Measurements from ENCODE around the gene PDZD2.

The PDZD2 gene

DNA sequence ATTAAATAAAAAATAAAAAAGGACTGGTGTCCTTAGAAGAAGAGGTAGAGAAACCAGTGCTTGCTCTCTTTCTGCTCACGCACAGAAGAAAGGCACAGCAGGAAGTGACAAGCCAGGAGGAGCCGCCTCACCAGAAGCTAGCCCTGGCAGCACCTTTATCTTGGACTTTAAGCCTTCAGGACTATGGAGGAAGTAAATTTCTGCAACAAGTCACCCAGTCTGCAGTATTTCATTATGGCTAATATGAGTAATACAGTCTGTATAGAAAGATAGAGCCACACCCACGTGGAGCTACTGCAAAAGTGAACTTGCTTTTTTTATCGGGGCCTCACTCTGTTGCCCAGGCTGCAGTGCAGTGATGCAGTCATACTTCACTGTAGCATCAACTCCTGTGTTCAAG is 68.4 kb downstream of the PDZD2 start:
- TF ChIP-seq, protein P1, sequence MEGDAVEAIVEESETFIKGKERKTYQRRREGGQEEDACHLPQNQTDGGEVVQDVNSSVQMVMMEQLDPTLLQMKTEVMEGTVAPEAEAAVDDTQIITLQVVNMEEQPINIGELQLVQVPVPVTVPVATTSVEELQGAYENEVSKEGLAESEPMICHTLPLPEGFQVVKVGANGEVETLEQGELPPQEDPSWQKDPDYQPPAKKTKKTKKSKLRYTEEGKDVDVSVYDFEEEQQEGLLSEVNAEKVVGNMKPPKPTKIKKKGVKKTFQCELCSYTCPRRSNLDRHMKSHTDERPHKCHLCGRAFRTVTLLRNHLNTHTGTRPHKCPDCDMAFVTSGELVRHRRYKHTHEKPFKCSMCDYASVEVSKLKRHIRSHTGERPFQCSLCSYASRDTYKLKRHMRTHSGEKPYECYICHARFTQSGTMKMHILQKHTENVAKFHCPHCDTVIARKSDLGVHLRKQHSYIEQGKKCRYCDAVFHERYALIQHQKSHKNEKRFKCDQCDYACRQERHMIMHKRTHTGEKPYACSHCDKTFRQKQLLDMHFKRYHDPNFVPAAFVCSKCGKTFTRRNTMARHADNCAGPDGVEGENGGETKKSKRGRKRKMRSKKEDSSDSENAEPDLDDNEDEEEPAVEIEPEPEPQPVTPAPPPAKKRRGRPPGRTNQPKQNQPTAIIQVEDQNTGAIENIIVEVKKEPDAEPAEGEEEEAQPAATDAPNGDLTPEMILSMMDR (conservative IDR thresholded peaks at IDR 0.05; ENCODE audit: control insufficient read depth, insufficient read depth, low read depth, low read length), result no peak
- no peak overlapping the region for H3K4me3 ChIP-seq (ENCODE audit: control insufficient read depth, low read depth, low read length)
- DNase-seq (ENCODE audit: low read depth), result no peak

DNA sequence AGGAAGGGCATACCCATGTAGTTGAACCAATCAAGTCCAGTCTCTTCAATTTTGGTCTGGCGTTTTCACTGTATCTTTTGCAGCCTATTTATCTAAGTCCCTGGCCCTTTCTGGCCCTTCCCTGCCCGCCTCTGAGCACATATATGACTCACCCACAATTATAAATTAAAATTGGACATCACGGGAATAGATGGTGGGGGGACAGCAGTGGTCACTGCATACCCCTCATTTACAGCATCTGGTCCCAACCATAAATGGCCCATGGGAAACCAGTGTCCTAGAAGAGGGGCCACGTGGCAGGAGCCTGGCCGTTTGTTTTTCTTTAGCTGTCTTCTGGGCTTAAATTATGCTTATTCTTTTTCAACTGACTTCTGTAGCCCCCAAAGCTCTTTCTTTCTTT is 69.2 kb downstream of the PDZD2 start:
- TF ChIP-seq, protein P1 (conservative IDR thresholded peaks at IDR 0.05; ENCODE audit: control insufficient read depth, insufficient read depth, low read depth, low read length), result no peak
- no peak for DNase-seq (ENCODE audit: low read depth)
- no peak overlapping the region for H3K4me3 ChIP-seq (ENCODE audit: control insufficient read depth, low read depth, low read length)

GRCh38 chr5:31711363-31711762 is 72.4 kb downstream of the PDZD2 start:
- H3K4me3 ChIP-seq (ENCODE audit: control insufficient read depth, low read depth, low read length), result no peak overlapping the region
- no peak for DNase-seq (ENCODE audit: low read depth)
- TF ChIP-seq, protein P1 (conservative IDR thresholded peaks at IDR 0.05; ENCODE audit: control insufficient read depth, insufficient read depth, low read depth, low read length), result no peak

- TF ChIP-seq, protein P1 (conservative IDR thresholded peaks at IDR 0.05; ENCODE audit: control insufficient read depth, insufficient read depth, low read depth, low read length), result no peak
- no peak overlapping the region for H3K4me3 ChIP-seq (ENCODE audit: control insufficient read depth, low read depth, low read length)
- DNase-seq (ENCODE audit: low read depth), result no peak
Observed at GRCh38 chr5:31711935-31712592, 73.1 kb downstream of the PDZD2 start.

- H3K4me3 ChIP-seq (ENCODE audit: control insufficient read depth, low read depth, low read length), result no peak overlapping the region
- TF ChIP-seq, protein P1 (conservative IDR thresholded peaks at IDR 0.05; ENCODE audit: control insufficient read depth, insufficient read depth, low read depth, low read length), result no peak
- DNase-seq (ENCODE audit: low read depth), result no peak
Observed at GRCh38 chr5:31717561-31717960, 78.6 kb downstream of the PDZD2 start.

- no peak for DNase-seq (ENCODE audit: low read depth)
- no peak overlapping the region for H3K4me3 ChIP-seq (ENCODE audit: control insufficient read depth, low read depth, low read length)
- TF ChIP-seq, protein P1 (conservative IDR thresholded peaks at IDR 0.05; ENCODE audit: control insufficient read depth, insufficient read depth, low read depth, low read length), result no peak
Observed at GRCh38 chr5:31720004-31720403, 81.1 kb downstream of the PDZD2 start.
